Stimulated activated naive CD8-positive, alpha-beta T cell treated with anti-CD3 and anti-CD28 coated beads, Interleukin-15, amount 100 ng/mL, for 72 hours (primary cell): Measurements from ENCODE around the gene NUDT4.
A peak's percentile ranks its signal among the peaks of the same experiment; 100 is the strongest.
"Not testable (repeated sequence)": the region's sequence is repeated elsewhere in the genome, so short reads cannot be mapped to it uniquely, and the experiment has no call there.

Experiments used
- ATAC-seq: fragments of 150-1000 bp; cut with Tn5 transposase; 2 replicates; pipeline ENCODE4 v1.10.0; 2021; ENCODE audit warnings: mild to moderate bottlenecking, moderate library complexity
- DNase-seq, 2 donors: peaks; one replicate each; pipeline ENCODE4 v3.0.0; 2021 to 2022
- H3K27ac Mint-ChIP-seq, 2 donors: one replicate each; pipeline ENCODE4 v1.8.0; 2022; ENCODE audit warnings: mild to moderate bottlenecking in 2 of 2, mixed read lengths in 2 of 2, moderate library complexity in 2 of 2
- H3K27me3 Mint-ChIP-seq: one replicate; pipeline ENCODE4 v1.8.0; 2022; ENCODE audit warnings: mixed read lengths
- H3K4me1 Mint-ChIP-seq: one replicate; pipeline ENCODE4 v1.8.0; 2022; ENCODE audit warnings: mild to moderate bottlenecking, mixed read lengths
- H3K4me3 Mint-ChIP-seq, 2 donors: one replicate each; pipeline ENCODE4 v1.8.0; 2022; ENCODE audit warnings: mild to moderate bottlenecking in 2 of 2, mixed read lengths in 2 of 2, moderate library complexity in 1 of 2
- H3K9me3 Mint-ChIP-seq, 2 donors: one replicate each; pipeline ENCODE4 v1.8.0; 2022; ENCODE audit warnings: mixed read lengths in 2 of 2

NUDT4 gene

DNA sequence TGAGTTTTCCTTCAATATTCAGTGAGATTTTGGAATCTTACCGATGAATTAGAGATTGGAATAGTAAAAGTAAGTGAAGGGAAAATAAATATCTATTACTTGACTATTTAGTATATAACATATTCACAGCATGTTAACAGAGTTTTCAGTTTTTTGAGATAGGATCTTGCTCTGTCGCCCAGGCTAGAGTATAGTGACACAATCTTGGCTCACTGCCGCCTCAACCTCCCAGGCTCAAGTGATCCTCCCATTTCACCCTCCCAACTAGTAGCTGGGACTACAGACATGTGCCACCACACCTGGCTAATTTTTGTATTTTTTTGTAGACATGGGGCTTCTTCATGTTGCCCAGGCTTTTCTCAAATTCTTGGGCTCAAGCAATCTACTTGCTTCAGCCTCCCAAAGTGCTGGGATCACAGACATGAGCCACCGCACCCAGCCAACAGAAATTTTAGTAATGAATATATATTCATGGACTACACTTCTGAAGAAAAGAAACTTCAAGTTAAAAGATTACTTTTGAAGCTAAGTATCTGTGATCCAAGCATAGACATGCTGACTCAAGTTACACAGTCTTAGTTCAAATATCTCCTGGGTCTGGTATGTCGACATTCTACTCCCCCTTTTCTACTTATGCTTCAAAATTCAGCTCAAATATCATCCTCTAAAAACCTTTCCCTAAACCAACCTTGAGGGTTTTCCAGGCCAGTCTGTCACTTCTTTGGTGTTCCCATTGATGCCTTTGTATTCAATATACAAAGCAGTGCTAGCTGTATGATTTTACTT, 50.2 kb downstream of the NUDT4 start:
- DNase-seq (no peak), ATAC-seq (no peak)
- Mint-ChIP-seq H3K4me3 (no peak overlapping the region), H3K27ac (no peak overlapping the region), H3K27me3 (no peaks in the 10 kb centered on the region), H3K9me3 (no peaks in the 10 kb centered on the region), H3K4me1 (peaks cover 92% of the 10 kb centered on the region)

DNA sequence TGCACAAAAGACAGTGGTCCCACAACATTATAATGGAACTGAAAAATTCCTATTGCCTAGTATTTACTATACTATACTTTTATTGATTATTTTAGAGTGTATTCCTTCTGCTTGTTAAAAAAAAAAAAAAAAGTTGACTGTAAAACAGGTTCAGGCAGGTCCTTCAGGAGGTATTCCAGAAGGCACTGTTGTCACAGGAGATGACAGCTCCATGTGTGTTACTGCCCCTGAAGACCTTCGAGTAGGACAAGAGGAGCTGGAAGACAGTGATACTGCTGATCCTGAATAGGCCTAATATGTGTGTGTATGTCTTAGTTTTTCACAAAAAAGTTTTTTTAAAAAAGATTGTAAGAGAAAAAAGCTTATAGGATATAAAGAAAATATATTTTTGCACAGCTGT, 51.7 kb downstream of the NUDT4 start:
- H3K9me3 Mint-ChIP-seq = no peaks in the 10 kb centered on the region
- no peak for ATAC-seq
- no peak for DNase-seq
- no peaks in the 10 kb centered on the region for H3K27me3 Mint-ChIP-seq
- no peak overlapping the region for H3K27ac Mint-ChIP-seq
- H3K4me3 Mint-ChIP-seq = no peak overlapping the region
- H3K4me1 Mint-ChIP-seq = peaks cover 91% of the 10 kb centered on the region

DNA sequence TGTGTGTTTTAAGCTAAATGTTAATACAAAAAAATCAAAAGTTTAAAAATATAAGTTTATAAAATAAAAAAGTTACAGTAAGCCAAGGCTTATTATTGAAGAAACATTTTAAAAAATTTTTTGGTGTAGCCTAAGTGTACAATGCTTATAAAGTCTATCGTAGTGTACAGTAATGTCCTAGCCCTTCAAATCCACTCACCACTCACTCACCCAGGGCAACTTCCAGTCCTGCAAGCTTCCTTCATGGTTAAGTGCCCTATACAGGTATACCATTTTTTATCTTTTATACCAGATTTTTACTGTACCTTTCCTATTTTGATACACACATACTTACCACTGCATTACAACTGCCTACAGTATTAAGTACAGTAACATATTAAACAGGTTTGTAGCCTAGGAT, 52.1 kb downstream of the NUDT4 start:
- H3K4me3 Mint-ChIP-seq = no peak overlapping the region
- ATAC-seq (no peak), DNase-seq (no peak)
- peak overlapping the region; percentile 37 to 44 for H3K27ac Mint-ChIP-seq
- no peaks in the 10 kb centered on the region for H3K9me3 Mint-ChIP-seq
- peaks cover 88% of the 10 kb centered on the region for H3K4me1 Mint-ChIP-seq
- no peaks in the 10 kb centered on the region for H3K27me3 Mint-ChIP-seq

GRCh38 chr12:93430280-93430679, 52.6 kb downstream of the NUDT4 start:
- no peak for ATAC-seq
- H3K27ac Mint-ChIP-seq = peak overlapping the region; percentile 37 to 44
- no peak for DNase-seq
- no peaks in the 10 kb centered on the region for H3K27me3 Mint-ChIP-seq
- H3K9me3 Mint-ChIP-seq = no peaks in the 10 kb centered on the region
- H3K4me1 Mint-ChIP-seq = peaks cover 88% of the 10 kb centered on the region
- H3K4me3 Mint-ChIP-seq = no peak overlapping the region

DNA sequence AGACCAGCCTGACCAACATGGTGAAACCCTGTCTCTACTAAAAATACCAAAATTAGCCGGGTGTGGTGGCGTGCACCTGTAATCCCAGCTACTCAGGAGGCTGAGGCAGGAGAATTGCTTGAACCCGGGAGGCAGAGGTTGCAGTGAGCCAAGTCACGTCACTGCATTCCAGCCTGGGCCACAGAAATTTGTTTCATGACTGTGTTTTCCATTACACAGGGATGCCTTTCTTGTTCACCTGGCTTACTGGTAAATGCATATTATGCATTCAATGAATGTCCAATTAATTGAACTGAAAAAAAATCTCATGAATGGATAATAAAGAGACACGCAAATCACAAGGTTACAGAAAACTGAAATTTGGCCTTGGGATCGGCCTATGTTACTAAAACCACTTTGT, 54.3 kb downstream of the NUDT4 start:
- not testable (repeated sequence) for ATAC-seq, H3K4me3 Mint-ChIP-seq, H3K27me3 Mint-ChIP-seq, DNase-seq, H3K9me3 Mint-ChIP-seq
- Mint-ChIP-seq H3K4me1 (peaks cover 88% of the 10 kb centered on the region), H3K27ac (peak overlapping the region in 1 of 2 donors; percentile 44)

GRCh38 chr12:93434256-93434865, 56.6 kb downstream of the NUDT4 start:
- H3K9me3 Mint-ChIP-seq = no peaks in the 10 kb centered on the region
- no peak for ATAC-seq
- H3K27me3 Mint-ChIP-seq = no peaks in the 10 kb centered on the region

DNA sequence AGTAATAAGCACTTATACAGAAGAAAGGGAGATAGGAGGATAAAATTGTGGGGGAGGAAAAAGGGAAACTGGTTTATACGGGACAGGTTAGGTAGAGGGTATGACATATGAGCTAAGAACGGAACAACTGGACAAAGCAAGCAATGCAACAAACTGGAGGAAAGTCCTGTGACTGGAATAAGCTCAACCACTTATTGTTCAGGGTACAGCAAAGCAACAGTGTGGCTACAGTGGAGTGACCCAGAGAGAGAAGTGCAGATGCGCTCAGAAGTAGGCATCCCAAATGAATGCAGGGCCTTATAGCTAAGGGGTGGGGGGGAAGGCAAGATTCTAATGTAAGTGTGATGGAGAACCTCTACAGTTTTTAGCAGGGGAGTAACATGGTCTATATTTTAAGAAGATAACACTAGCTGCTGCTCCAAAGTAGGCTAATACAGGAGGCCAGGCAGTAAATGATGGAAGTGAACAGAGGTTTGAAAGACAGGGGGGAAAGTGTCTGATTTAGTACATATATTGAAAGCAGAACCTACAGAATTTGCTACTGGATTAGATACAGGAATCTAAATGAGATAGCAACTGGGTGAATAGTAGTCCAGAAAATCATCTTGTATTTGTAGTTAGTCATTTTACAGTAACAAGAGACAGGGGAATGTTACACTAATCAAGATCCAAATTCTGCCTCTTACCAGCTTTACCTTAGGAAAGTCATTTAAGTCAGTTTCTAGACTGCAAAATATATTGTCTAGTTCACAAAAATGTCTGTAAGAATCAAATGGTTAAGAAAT, 60.7 kb downstream of the NUDT4 start:
- Mint-ChIP-seq H3K27me3 (no peaks in the 10 kb centered on the region), H3K4me1 (peaks cover 78% of the 10 kb centered on the region), H3K27ac (peak overlapping the region in 1 of 2 donors; percentile 6), H3K4me3 (peak overlapping the region; percentile 28 to 95), H3K9me3 (no peaks in the 10 kb centered on the region)
- DNase-seq = no peak
- no peak for ATAC-seq

More at GRCh38 chr12:93434256-93434865, 56.6 kb downstream of the NUDT4 start:
- Mint-ChIP-seq H3K4me3 (no peak overlapping the region), H3K4me1 (peaks cover 88% of the 10 kb centered on the region), H3K27ac (no peak overlapping the region)
- no peak for DNase-seq

DNA sequence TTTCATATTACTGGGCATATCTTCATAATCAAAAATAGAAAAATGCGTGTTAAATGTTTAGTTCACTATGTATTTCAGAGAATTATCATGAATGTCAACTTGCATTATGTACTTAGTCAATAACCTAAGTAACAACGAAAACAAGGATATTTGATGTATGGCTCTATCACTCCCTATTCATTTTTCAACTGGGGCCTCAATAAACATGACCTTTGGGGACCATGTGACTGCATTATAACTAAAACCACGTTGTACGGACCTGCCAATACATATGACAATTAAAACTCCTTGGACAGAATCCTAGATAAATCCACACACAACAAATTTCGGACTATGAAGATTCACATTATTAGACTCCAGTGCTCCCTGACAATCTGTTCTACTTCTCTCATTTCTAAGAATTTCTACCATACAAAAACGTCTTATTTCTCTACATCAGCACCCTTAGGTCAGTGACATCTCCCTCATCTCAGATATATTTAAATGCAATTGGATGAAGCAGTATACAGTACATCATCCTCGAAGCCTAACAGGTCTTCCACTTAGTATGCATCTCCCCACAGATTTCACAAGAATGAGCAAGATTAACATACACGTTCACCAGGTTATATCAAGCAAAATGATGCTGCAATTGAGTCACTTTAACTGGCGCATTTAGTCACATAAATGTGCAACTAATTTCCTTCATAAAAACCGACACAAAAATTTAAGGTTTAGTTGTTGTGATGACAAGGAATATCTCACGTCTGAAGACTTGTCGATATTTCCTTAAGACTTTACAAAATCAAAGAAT, 62.5 kb downstream of the NUDT4 start:
- Mint-ChIP-seq H3K27me3 (no peaks in the 10 kb centered on the region), H3K9me3 (no peaks in the 10 kb centered on the region), H3K4me3 (peak overlapping the region; percentile 91 to 95), H3K4me1 (peaks cover 68% of the 10 kb centered on the region), H3K27ac (peak overlapping the region; percentile 97 to 98)
- DNase-seq (no peak), ATAC-seq (no peak)

DNA sequence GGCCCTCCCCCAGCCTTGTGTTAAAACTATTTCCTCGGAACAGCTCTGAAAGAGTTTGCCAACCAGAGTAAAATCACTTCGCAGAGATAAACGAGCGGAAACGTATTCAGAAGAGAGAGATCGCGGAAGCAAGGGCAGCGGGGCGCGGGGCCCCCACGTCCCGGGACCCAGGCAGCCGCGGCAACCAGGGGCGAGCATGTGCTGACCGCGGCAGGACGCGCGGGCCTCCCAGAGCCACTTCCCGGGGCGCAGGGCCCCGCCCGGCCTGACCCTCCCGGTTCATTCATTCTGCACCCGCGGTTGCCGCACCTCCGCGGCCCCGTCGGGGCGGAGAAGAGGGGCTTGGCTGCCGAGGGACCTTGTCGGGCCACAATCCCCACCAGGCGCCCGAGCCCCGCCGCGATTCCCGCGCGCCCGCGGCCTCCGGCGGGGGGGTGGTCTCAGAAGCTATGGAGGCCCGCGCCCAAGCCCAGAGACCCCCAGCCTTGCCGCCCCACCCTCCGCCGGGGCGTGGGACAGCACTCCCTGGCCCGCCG, 63.4 kb downstream of the NUDT4 start:
- Mint-ChIP-seq H3K4me1 (peaks cover 59% of the 10 kb centered on the region), H3K4me3 (peak overlapping the region; percentile 91 to 95), H3K27me3 (no peaks in the 10 kb centered on the region), H3K27ac (peak overlapping the region; percentile 97 to 98), H3K9me3 (no peaks in the 10 kb centered on the region)
- ATAC-seq (peak; percentile 11), DNase-seq (peak; percentile 36 to 55)

- ATAC-seq = peak; percentile 92
- peak; percentile 94 to 96 for DNase-seq
- peak within 1 kb of the TSS; percentile 98 to 100 for H3K4me3 Mint-ChIP-seq
- no peaks in the 10 kb centered on the region for H3K27me3 Mint-ChIP-seq
- H3K27ac Mint-ChIP-seq = peak within 1 kb of the TSS; percentile 97 to 98
- peaks cover 52% of the 10 kb centered on the region for H3K4me1 Mint-ChIP-seq
- no peaks in the 10 kb centered on the region for H3K9me3 Mint-ChIP-seq
Measured at GRCh38 chr12:93441617-93442410, 64.1 kb downstream of the NUDT4 start, which contains the start of gene UBE2N. TSS of gene UBE2N (minus strand) at chr12:93441947. CDS start at chr12:93441884, 63 bp downstream.

DNA sequence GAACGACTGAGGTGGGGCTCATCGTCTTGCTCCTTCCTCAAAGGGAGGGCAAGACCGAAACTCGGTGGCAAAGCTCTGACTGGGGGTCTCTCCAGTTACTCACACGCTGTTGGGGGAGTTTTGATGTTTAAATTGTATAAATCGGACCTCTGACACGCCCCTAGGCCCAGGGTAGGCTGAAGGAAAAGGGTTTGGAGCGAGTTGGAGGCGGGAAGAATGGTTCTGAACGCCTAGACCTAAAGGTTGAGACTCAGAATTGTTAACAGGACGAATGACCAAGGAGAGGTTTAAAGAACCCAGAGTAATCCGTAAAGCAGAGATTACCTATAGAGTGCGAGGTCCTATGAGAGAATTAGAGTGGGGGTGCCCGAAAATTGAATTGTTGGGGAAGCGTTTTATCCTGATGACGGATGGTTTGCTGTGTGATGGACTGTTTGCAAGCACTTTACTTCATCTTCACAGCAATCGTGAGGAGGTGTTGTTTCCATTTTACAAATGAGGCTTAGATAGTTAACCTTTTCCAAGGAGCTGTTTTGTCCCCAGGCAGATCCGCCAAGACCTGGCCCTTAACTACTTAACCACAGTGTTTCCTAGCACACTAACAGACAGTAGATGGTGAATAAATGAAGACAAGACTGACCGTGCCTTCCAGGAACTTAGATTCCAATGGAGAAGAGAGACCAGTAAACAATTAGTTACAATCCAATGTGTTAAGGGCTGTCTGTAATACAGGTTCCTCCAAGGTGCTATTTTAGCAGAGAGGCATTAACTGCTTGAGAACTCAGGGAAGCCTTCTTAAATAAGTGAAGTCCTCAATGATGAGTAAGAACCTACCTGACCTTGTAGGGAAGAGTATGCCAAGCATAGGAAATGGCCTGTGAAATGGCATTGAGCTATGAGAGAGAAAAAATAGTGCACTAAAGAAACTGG, 65.0 kb downstream of the NUDT4 start:
- no peaks in the 10 kb centered on the region for H3K9me3 Mint-ChIP-seq
- peaks cover 49% of the 10 kb centered on the region for H3K4me1 Mint-ChIP-seq
- H3K27ac Mint-ChIP-seq = peak overlapping the region; percentile 96 to 97
- ATAC-seq (no peak), DNase-seq (no peak)
- H3K4me3 Mint-ChIP-seq = peak overlapping the region; percentile 98 to 100
- no peaks in the 10 kb centered on the region for H3K27me3 Mint-ChIP-seq

DNA sequence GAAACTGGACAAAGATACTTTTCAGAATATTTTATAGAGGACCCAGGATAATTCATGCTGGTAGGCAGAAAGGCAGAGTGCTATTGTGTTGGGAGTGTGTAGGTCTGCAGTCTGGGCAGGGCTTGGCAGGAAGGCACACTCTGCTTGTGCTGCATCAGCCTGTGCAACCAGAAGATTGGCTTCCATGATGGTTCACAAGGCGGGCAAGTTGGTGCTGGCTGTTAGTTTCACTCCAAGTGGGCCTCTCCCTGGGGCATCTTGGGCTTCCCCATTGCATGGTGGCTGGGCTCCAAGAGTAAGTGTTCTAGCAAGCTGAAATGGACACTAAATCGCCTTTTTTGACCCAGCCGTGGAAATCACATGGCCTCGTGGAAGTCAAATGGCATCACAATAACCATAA, 65.9 kb downstream of the NUDT4 start:
- DNase-seq = no peak
- H3K9me3 Mint-ChIP-seq = no peaks in the 10 kb centered on the region

DNA sequence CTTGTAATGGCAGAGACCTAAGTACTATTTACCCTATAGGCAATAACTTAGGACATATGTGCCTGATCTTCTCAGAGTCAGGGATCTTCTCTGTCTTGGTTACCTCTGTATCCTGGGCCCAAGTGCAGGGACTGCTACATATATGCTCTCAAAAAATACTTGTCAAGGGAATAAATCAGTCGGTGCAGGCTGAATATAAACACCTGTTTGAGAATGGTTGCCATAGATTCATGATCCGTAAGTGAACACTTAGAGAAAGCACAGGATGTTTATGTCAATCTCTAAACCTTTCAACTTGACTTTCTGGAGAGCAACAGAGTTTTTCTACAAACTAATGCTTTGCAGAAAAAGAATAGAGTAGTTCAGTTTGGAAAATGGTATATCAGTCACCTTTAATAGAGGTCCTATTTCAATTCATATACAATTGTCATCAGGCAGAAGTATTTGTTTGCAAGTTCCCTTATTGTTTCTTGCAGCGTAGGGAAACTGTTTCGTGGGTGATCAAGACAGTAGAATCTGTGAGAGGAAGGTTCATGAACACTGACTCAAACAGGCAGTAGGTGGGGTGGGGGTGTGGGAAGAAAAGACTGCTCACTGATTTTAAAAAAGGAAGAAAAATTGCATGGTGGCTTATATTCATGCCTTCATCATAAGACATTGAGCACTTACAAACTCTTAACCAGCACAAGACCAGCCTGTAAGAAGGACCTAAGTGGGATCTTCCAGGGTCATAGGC, 70.0 kb downstream of the NUDT4 start:
- Mint-ChIP-seq H3K4me3 (no peak overlapping the region), H3K27ac (no peak overlapping the region), H3K9me3 (no peaks in the 10 kb centered on the region), H3K27me3 (no peaks in the 10 kb centered on the region), H3K4me1 (peaks cover 28% of the 10 kb centered on the region)
- DNase-seq (no peak), ATAC-seq (peak; percentile 55)

More for the DNA sequence above, 65.9 kb downstream of the NUDT4 start:
- Mint-ChIP-seq H3K4me1 (peaks cover 47% of the 10 kb centered on the region), H3K27me3 (no peaks in the 10 kb centered on the region), H3K27ac (no peak overlapping the region), H3K4me3 (no peak overlapping the region)
- ATAC-seq = no peak
